ENCODE results near the gene DMRTA2.

DNA sequence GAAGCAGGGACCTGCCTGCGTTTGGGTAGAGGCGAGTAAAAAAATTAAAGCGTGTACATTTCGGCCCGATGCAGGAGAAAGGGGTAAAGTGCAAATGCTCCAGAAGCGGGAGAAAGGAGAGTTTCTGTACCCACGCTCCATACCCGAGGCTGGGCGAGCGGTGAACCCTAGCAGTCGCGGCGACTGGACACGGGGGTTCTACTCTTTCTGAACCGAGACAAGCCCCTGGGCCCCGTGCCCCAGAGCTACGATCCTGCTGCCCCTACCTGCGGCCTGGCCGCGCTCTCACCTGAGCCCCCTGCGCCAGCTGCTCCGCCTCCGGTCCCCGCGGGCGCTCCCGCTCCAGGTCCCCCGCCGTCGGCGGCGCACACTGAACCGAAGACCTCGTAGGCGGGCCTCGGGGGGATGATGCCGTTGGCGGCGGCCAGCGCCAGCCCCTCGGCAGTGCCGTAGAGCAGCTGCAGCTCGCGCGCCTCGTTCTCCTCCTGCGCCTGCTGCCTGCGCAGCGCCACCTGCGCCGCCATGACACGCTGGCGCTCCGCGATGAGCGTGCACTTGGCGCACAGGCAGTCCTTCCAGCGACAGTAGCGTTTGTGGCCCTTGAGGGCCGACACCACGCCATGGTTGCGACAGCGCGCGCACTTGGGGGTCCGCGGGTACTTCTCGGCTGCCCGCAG is 2.4 kb downstream of the DMRTA2 start:
- TF ChIP-seq HDAC2 (IDR thresholded peaks at IDR 0.05; ENCODE audit: borderline replicate concordance in 1 of 2, low read depth in 2 of 2, low read length in 2 of 2) (no peak), JUND (IDR thresholded peaks at IDR 0.05; ENCODE audit: low read length) (no peak), SRF (IDR thresholded peaks at IDR 0.05; ENCODE audit: low read depth, low read length) (no peak), RFX5 (IDR thresholded peaks at IDR 0.05; ENCODE audit: borderline replicate concordance, low read depth, low read length) (no peak), EP300 (IDR thresholded peaks at IDR 0.05; ENCODE audit: borderline replicate concordance in 1 of 2, low read depth in 2 of 2, low read length in 2 of 2) (no peak)
- TF ChIP-seq, protein P1, sequence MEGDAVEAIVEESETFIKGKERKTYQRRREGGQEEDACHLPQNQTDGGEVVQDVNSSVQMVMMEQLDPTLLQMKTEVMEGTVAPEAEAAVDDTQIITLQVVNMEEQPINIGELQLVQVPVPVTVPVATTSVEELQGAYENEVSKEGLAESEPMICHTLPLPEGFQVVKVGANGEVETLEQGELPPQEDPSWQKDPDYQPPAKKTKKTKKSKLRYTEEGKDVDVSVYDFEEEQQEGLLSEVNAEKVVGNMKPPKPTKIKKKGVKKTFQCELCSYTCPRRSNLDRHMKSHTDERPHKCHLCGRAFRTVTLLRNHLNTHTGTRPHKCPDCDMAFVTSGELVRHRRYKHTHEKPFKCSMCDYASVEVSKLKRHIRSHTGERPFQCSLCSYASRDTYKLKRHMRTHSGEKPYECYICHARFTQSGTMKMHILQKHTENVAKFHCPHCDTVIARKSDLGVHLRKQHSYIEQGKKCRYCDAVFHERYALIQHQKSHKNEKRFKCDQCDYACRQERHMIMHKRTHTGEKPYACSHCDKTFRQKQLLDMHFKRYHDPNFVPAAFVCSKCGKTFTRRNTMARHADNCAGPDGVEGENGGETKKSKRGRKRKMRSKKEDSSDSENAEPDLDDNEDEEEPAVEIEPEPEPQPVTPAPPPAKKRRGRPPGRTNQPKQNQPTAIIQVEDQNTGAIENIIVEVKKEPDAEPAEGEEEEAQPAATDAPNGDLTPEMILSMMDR (IDR thresholded peaks at IDR 0.05; ENCODE audit: control extremely low read depth in 1 of 3, insufficient read depth in 1 of 3, low read depth in 1 of 3, low read length in 3 of 3): no peak
- TF ChIP-seq, protein P2, sequence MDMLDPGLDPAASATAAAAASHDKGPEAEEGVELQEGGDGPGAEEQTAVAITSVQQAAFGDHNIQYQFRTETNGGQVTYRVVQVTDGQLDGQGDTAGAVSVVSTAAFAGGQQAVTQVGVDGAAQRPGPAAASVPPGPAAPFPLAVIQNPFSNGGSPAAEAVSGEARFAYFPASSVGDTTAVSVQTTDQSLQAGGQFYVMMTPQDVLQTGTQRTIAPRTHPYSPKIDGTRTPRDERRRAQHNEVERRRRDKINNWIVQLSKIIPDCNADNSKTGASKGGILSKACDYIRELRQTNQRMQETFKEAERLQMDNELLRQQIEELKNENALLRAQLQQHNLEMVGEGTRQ (IDR thresholded peaks at IDR 0.05; ENCODE audit: low read length): no peak
- TF ChIP-seq, protein P3, sequence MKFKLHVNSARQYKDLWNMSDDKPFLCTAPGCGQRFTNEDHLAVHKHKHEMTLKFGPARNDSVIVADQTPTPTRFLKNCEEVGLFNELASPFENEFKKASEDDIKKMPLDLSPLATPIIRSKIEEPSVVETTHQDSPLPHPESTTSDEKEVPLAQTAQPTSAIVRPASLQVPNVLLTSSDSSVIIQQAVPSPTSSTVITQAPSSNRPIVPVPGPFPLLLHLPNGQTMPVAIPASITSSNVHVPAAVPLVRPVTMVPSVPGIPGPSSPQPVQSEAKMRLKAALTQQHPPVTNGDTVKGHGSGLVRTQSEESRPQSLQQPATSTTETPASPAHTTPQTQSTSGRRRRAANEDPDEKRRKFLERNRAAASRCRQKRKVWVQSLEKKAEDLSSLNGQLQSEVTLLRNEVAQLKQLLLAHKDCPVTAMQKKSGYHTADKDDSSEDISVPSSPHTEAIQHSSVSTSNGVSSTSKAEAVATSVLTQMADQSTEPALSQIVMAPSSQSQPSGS (IDR thresholded peaks at IDR 0.05; ENCODE audit: low read length): no peak

All from H1 (cell line).